Stomach (tissue), 19 donors: ENCODE data around the gene KIF3B. TPM values are rescaled to one million over a fixed set of nuclear protein-coding genes. Genes with fewer than 3 reads are reported as not detected.
A peak's percentile ranks its signal among the peaks of the same experiment; 100 is the strongest.

Source experiments
- DNase-seq, 2 donors: peaks; one replicate each; pipeline versions ENCODE4 v3.0.0 to v3.0.0-alpha.2; 2013 to 2019
- H3K27ac ChIP-seq, 5 donors: fragments of 200-600 bp in 4 of 5; sonication (generic) in 4 of 5; one replicate each; pipeline ENCODE4 v1.5.1; 2013 to 2019; ENCODE audit warnings: mild to moderate bottlenecking in 1 of 5, moderate library complexity in 1 of 5
- H3K27me3 ChIP-seq, 3 donors: fragments of 200-600 bp; sonication (generic); one replicate each; pipeline ENCODE4 v1.5.1; 2017 to 2019; ENCODE audit warnings: mixed run types in 1 of 3
- H3K36me3 ChIP-seq, 4 donors: fragments of 200-600 bp; sonication (generic); 1 replicate in 3 of 4; 2 replicates in 1 of 4; pipeline ENCODE4 v1.5.1; 2016 to 2019
- H3K4me1 ChIP-seq, 4 donors: fragments of 200-600 bp; sonication (generic); one replicate each; pipeline ENCODE4 v1.5.1; 2016 to 2019
- H3K4me3 ChIP-seq, 4 donors: fragments of 200-600 bp; sonication (generic) in 3 of 4; one replicate each; pipeline ENCODE4 v1.5.1; 2016 to 2019; ENCODE audit warnings: mild to moderate bottlenecking in 1 of 4
- H3K9me3 ChIP-seq, 4 donors: fragments of 200-600 bp; sonication (generic); one replicate each; pipeline ENCODE4 v1.5.1; 2016 to 2019
- EP300 ChIP-seq: sonication (generic); formaldehyde crosslinking; IDR thresholded peaks from one replicate; pipeline ENCODE4 v1.6.1; 2017; ENCODE audit warnings: antibody characterized with exemption
- POLR2A ChIP-seq, 4 donors: fragments of 450-650 bp; IDR thresholded peaks; one replicate each; pipeline ENCODE4 v1.6.1; 2016; ENCODE audit warnings: antibody characterized with exemption in 4 of 4, control low read depth in 2 of 4, mild to moderate bottlenecking in 1 of 4, moderate library complexity in 1 of 4
- POLR2AphosphoS5 ChIP-seq, 3 donors: sonication (generic); formaldehyde crosslinking; IDR thresholded peaks; one replicate each; pipeline ENCODE4 v1.6.1; 2016; ENCODE audit warnings: antibody characterized with exemption in 3 of 3
- WGBS, 5 donors: extraction: QIAGEN DNeasy Blood & Tissue Kit in 3 of 5; methylation state at CpG; one replicate each; pipeline versions ENCODE4 v1.1.5 to v1.1.7; 2013 to 2018; 5-methylcytosine and 5-hydroxymethylcytosine counted together
- intact Hi-C: fragments of 100-400 bp; cut with DNase I; formaldehyde crosslinking; loops from one replicate; pipeline ENCODE4 v1.15.1; 2023; ENCODE audit warnings: low total_unique reads
- long read RNA-seq, 10 donors: transcript quantifications; one replicate each; lab custom pipeline, GENCODE V29; 2026
- polyA plus RNA-seq, 3 donors: library from polyadenylated mRNA; stranded (reverse); fragments of 200-250 nt; gene quantifications; one replicate each; pipeline ENCODE4 v1.2.3, GENCODE V29; 2013
- total RNA-seq, 5 donors: library from RNA; depleted of rRNA; stranded (reverse); fragments of >200 nt; gene quantifications; one replicate each; pipeline versions ENCODE4 v1.1.0 to v1.2.3, GENCODE V29; 2014 to 2016
- TF ChIP-seq, protein P1 (sequence below), 7 experiments: fragments of 450-650 bp in 4 of 7; fragments of 200-600 bp in 3 of 7; sonication (generic) in 3 of 7; IDR thresholded peaks; one replicate each; pipeline ENCODE4 v1.5.1; 2016 to 2019; ENCODE audit warnings: antibody characterized with exemption in 7 of 7, control low read depth in 2 of 7, mild to moderate bottlenecking in 1 of 7
- donor health status: healthy with polysubstance abuse.
- donor health status: Bipolar disorder and iron deficiency.
- donor health status: healthy.

The KIF3B gene
- total RNA-seq, result 10 to 100 TPM in 4 of 5 donors, 1 to 10 TPM in 1; 5.3 to 29.1 (median 25.7) TPM
- polyA plus RNA-seq, result 10 to 100 TPM in 2 of 3 donors, 1 to 10 TPM in 1; 7.7 to 23.5 (median 18.5) TPM
- long read RNA-seq, donor 1, result 0 reads
- long read RNA-seq, donor 2, partial matches to known transcripts, result 7 of 7 reads
- long read RNA-seq, donor 2, other reads (novel, unspliced or antisense), result 0 of 7 reads
- long read RNA-seq, donor 3, result 0 reads
- long read RNA-seq, donor 4, result 0 reads
- long read RNA-seq, donor 5, partial matches to known transcripts, result 12 of 12 reads
- long read RNA-seq, donor 5, other reads (novel, unspliced or antisense), result 0 of 12 reads
- long read RNA-seq, donor 6, partial matches to known transcripts, result 22 of 22 reads
- long read RNA-seq, donor 6, other reads (novel, unspliced or antisense), result 0 of 22 reads
- long read RNA-seq, donor 7, partial matches to known transcripts, result 16 of 16 reads
- long read RNA-seq, donor 7, other reads (novel, unspliced or antisense), result 0 of 16 reads
- long read RNA-seq, donor 8, result 0 reads
- long read RNA-seq, donor 9, result 0 reads
- long read RNA-seq, donor 10, result 0 reads

DNA sequence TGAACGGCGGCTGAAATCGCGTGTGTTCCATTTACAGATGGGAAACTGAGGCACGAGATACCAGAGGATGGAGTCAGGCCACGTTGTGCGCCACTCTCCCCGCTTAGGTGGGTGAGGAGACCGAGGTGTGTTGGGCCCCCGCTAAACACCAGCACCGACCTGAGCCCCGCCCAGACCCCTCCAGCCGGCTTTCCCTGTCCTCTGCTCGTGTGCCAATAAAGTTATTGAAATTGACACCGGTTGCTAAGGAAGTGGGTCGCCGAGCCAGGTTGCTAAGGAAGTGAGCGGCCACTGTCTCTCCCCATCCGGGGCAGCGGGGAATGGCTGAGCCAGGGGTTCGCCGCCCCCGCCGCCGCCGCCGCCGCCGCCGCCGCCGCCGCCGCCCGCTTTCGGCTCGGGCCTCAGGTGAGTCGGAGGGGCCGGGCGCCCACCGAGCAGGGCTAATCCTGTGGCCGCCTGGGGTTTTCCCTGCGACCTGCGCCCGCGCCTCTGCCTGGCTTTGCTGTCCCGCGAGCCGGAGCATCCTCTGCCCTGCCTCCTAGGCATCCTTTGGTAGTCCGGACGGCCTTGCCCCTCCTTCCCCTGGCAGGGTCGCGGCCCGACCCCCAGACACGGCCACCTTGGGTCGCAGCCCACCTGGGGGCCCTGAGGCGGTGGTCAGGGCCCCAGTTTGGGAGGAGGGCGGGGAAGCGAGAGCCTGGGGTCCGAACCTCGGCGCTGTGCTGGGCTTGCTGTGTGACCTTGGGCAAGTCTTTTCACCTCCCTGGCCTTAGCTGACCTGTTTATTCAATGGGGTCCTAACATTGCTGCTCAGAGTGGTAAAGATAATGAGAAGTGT, at the start of gene KIF3B:
Gene KIF3B (plus strand): TSS at position 291 of the 838 bp plus-strand sequence. CDS start 32,127 bp downstream, outside the sequence.
- peak within 1 kb of the TSS; percentile 87 to 98 (median 95) for H3K4me3 ChIP-seq
- H3K9me3 ChIP-seq, result no peaks in the 10 kb centered on the region
- DNase-seq, result peak; percentile 89 to 96
- H3K27me3 ChIP-seq, result no peaks in the 10 kb centered on the region
- intact Hi-C loops, result no loop called here
- peaks cover 0 to 13% (median 0%) of the 10 kb centered on the region in 4 donors for H3K36me3 ChIP-seq
- H3K4me1 ChIP-seq, result peaks cover 17 to 48% (median 26%) of the 10 kb centered on the region in 4 donors
- TF ChIP-seq POLR2AphosphoS5 (IDR thresholded peaks at IDR 0.05) (peak; percentile 37 to 88 (median 42)), POLR2A (IDR thresholded peaks at IDR 0.05) (no peak)
- H3K27ac ChIP-seq, result peak within 1 kb of the TSS; percentile 72 to 88 (median 84)
- 0 to 4% (median 1%) methylated on average over 7 to 62 of the region's 62 CpGs for WGBS, 5 donors

DNA sequence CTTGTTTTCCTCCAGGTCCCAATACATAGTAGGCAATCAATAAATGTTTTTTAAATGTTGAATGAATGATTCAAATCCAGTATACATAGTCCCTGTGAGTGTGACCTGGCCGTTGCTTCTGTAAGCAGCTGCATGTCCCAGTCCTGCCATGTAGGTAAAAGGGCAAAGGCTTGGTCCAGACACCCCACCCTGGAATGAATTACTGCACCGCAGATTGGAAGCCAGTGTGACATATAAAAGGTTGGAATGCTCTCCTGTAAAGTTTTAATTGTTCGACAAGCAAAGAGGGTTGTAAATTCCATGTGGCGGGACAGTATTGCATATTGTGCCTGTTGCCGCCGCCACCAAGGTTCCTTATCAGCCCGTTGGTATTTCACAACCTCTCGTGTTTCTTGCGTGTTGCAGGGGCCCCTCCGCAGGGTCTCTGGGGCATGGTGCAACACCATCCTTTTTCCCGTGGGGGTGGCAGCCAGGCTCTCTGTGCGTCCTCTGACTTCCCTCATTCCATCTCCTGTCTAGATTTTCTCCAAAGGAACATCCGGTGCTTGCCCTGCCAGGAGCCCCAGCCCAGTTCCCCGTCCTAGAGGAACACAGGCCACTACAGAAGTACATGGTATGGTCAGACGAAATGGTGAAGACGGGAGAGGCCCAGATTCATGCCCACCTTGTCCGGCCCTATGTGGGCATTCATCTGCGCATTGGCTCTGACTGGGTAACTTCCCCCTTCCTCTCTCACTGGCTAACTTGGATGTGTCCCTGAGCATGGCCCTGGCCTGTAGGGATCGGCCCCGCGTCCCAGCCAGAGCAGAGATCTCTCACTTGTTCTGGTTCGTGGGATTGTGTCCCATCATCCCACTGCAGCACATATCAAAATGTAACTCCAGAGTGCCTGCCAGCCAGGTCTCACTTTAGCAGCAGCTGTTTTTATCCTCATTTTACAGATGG, 49.4 kb upstream of the KIF3B start:
- DNase-seq, result peak; percentile 69 to 82
- peak overlapping the region; percentile 38 to 69 (median 53) for H3K27ac ChIP-seq
- no peaks in the 10 kb centered on the region for H3K9me3 ChIP-seq
- no peak overlapping the region for H3K4me3 ChIP-seq
- no peaks in the 10 kb centered on the region for H3K27me3 ChIP-seq
- H3K36me3 ChIP-seq, result peaks cover 10 to 81% (median 74%) of the 10 kb centered on the region in 4 donors
- TF ChIP-seq EP300 (no peak), POLR2AphosphoS5 (IDR thresholded peaks at IDR 0.05) (peak in 1 of 3 donors; percentile 14), POLR2A (IDR thresholded peaks at IDR 0.05) (no peak)
- TF ChIP-seq, protein P1, sequence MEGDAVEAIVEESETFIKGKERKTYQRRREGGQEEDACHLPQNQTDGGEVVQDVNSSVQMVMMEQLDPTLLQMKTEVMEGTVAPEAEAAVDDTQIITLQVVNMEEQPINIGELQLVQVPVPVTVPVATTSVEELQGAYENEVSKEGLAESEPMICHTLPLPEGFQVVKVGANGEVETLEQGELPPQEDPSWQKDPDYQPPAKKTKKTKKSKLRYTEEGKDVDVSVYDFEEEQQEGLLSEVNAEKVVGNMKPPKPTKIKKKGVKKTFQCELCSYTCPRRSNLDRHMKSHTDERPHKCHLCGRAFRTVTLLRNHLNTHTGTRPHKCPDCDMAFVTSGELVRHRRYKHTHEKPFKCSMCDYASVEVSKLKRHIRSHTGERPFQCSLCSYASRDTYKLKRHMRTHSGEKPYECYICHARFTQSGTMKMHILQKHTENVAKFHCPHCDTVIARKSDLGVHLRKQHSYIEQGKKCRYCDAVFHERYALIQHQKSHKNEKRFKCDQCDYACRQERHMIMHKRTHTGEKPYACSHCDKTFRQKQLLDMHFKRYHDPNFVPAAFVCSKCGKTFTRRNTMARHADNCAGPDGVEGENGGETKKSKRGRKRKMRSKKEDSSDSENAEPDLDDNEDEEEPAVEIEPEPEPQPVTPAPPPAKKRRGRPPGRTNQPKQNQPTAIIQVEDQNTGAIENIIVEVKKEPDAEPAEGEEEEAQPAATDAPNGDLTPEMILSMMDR (IDR thresholded peaks at IDR 0.05), result no peak
- intact Hi-C loops, result no loop called here
- H3K4me1 ChIP-seq, result peaks cover 17 to 49% (median 32%) of the 10 kb centered on the region in 4 donors
- 48 to 70% (median 59%) methylated on average over 22 of the region's 22 CpGs for WGBS, 5 donors

DNA sequence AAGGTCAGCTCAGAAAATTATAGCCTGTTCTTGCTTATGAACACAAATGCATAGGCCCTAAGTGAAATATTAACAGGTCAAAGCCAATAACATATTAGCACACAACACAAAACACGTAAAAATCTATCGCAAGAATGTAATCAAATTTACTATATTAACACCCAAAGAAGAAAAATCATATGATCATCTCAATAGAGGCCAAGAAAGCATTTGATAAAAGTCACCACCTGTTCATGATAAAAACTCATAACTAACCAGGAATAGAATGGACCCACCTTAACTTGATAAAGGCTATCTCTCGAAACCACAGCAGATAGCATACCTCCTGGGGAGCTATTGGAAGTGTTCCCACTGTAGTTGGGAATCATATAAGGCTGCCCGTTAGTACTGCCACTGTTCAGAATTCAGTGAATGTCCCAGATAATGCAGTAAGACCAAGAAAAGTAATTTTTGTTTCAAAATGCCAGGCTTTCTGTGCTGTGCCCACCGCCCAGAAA, 48.2 kb upstream of the KIF3B start:
- Histone ChIP-seq H3K36me3 (peaks cover 15 to 81% (median 74%) of the 10 kb centered on the region in 4 donors), H3K9me3 (no peaks in the 10 kb centered on the region), H3K27me3 (no peaks in the 10 kb centered on the region), H3K4me3 (no peak overlapping the region), H3K27ac (peak overlapping the region in 1 of 5 donors; percentile 66), H3K4me1 (peaks cover 17 to 50% (median 32%) of the 10 kb centered on the region in 4 donors)
- peak in 2 of 3 donors; percentile 48 to 63 for TF ChIP-seq POLR2AphosphoS5 (IDR thresholded peaks at IDR 0.05)
- no peak for TF ChIP-seq EP300
- intact Hi-C loops, result no loop called here
- WGBS, 5 donors, result 33 to 63% (median 49%) methylated on average over 5 of the region's 5 CpGs
- peak in 1 of 2 donors; percentile 62 for DNase-seq

DNA sequence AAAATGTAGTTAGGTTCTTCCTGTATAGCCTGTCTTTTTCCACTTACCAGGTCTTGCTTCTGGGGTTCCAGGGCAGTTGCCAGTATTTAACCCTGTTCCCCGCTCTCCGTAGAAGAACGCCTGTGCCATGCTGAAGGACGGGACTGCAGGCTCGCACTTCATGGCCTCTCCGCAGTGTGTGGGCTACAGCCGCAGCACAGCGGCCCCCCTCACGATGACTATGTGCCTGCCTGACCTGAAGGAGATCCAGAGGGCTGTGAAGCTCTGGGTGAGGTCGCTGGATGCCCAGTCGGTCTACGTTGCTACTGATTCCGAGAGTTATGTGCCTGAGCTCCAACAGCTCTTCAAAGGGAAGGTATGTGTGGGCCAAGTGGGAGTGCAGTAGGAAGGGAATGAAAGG, 46.7 kb upstream of the KIF3B start:
- intact Hi-C loops, result no loop called here
- Histone ChIP-seq H3K27me3 (no peaks in the 10 kb centered on the region), H3K27ac (no peak overlapping the region), H3K9me3 (no peaks in the 10 kb centered on the region), H3K4me3 (no peak overlapping the region), H3K4me1 (peaks cover 17 to 53% (median 30%) of the 10 kb centered on the region in 4 donors), H3K36me3 (peaks cover 15 to 90% (median 86%) of the 10 kb centered on the region in 4 donors)
- TF ChIP-seq EP300, result no peak
- no peak for TF ChIP-seq POLR2A (IDR thresholded peaks at IDR 0.05)
- TF ChIP-seq POLR2AphosphoS5 (IDR thresholded peaks at IDR 0.05), result no peak
- TF ChIP-seq, protein P1 (IDR thresholded peaks at IDR 0.05), result no peak
- WGBS, 5 donors, result 95 to 98% (median 96%) methylated on average over 13 of the region's 13 CpGs
- no peak for DNase-seq
